D341Med (cell line): ENCODE measurements around the gene PSMD13.
A peak's percentile ranks its signal among the peaks of the same experiment; 100 is the strongest.
"Not testable (repeated sequence)": the region's sequence is repeated elsewhere in the genome, so short reads cannot be mapped to it uniquely, and the experiment has no call there.

Experiments used
- DNase-seq: peaks from one replicate; pipeline ENCODE4 v3.0.0; 2012; ENCODE audit warnings: low spot score

PSMD13 gene

DNA sequence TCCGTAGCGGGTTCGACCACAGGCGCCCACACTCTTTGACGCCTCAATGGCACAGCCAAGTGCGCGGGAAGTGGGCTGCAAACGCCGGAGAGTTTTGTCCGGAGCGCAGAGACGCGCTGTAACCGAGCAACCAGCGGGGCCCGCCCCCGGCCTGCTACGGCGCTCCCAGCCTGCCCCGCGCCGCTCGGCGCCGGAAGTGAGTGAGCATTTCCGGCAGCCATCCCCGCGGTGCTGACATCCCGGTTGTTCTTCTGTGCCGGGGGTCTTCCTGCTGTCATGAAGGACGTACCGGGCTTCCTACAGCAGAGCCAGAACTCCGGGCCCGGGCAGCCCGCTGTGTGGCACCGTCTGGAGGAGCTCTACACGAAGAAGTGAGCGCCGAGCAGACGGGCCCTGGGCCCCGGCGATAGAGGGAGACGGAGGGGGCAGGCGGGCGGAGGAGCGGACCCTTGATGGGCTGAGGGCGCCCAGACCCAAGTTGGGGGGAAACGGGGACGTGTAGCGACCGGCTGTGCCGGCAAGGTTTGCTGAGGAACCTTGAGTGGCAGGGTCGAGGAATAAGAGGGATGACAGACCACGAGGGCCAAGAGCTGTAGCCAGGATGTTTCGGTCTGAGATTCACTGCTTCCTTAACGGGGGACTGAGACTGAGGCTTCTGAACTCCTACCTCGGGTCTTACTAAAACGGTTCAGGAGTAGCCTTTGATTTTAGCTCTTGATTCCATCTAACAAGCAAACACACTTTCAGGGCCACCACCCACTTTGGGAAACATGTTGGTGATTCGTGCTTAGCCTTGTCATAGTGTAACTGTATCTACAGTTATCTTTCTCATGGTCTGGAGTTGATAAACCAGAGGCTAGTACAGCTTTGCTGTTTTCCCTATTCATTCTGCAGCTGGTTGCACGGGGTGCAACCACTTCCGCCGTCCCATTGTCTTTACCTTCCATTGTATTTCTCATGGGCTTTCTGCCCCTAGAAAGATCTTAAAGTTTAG is at the start of gene PSMD13:
Gene PSMD13 (plus strand): TSS at position 203 of the 994 bp plus-strand sequence. CDS start 74 bp downstream, at position 277.
- peak; percentile 95 for DNase-seq

DNA sequence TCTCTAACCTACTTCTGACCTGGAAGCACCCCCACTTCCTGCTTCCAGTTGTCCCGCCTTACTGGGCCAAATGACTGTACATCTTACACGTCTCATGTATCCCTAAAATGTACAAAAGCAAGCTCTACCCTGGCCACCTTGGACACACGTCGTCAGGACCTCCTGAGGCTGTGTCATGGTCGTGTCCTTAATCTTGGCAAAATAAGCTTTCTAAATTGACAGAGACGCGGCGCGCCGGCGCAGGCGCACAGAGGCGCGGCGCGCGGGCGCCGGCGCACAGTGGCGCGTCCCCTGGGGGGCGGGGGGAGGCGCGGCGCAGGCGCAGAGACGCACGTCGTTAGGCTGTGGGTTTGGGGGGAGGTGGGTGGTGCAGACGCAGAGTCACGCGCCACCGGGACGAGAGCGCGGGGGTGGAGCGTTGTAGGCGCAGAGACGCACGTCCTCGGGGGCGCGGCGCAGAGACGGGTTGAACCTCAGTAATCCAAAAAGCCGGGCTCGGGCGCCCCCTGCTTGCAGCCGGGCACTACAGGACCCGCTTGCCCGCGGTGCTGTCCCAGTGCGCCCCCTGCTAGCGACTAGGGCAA is 47.5 kb upstream of the PSMD13 start:
- DNase-seq, result not testable (repeated sequence)

DNA sequence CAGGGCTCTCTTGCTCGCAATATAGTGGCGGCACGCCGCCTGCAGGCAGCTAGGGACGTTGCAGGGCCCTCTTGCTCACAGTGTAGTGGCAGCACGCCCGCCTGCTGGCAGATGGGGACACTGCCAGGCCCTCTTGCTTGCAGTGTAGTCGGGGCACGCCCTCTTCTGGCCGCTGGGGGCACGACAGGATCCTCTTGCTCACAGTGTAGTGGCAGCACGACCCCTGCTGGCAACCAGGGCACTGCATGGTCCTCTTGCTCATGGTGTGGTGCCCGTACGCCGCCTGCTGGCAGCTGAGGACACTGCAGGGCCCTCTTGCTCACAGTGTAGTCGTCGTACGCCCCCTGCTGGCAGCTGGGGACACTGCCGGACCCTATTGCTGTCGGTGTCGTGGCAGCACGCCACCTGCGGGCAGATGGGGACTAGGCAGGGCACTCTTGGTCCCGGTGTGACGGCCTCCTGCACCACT is 46.9 kb upstream of the PSMD13 start:
- DNase-seq, result not testable (repeated sequence)

DNA sequence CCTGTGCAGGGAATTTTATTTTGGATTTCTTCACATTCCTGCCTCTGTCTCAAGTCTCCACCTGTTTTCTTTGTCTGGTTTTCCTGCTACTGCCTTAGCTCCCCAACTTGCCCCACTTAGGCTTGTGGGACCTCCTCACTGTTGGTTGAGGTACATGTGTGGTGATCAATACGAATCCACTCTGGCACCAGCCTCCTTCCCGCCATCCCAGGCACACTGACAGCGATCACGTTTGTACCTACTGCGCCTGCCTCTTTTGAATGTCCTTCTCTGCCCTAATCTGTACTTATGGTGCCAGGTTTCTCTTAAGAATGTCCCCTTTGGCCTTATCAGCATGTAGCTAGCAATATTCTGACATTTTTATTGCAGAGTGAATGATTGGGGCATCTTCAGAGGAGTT is 46.2 kb upstream of the PSMD13 start:
- DNase-seq, result not testable (repeated sequence)

DNA sequence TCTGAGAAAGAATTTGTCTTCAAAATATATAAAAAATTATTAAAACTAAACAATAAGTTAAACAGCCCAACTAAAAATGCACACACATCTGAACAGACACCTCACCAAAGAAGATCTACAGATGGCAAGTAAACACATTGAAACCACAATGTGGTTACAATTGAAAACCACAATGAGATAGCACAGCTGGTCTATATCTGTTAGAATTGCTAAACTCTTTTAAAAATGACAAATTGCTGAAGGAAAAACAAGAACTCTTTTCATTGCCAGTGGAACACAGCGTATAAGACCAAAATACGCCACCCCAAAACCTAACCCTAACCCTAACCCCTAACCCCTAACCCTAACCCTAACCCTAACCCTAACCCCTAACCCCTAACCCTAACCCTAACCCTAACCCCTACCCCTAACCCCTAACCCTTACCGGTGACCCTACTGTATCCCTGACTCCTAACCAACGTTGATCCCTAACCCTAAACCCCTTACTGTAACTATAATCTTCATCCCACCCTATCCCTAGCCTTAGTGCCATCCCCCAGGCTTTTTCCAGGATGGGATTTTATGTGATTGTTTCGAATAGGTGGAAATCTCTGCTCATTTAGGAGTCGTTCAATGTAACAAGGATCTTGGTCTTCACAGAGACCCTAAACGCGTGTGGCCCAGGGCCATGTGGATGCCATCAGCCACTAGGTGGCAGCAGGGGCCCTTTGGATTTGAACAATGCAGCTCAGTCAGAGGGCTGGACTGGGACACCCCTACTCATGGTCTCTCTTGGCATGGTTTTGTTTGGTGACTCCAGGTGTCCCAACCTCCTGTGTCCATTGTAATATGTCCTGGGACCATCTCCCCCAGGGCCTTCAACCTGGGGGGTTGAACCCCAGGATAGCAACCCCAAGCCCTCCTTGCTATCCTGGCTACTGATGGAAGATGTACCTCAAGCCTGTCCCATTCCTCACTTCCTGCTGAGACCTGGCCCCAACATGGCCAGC is 45.0 kb upstream of the PSMD13 start:
- DNase-seq, result not testable (repeated sequence)

DNA sequence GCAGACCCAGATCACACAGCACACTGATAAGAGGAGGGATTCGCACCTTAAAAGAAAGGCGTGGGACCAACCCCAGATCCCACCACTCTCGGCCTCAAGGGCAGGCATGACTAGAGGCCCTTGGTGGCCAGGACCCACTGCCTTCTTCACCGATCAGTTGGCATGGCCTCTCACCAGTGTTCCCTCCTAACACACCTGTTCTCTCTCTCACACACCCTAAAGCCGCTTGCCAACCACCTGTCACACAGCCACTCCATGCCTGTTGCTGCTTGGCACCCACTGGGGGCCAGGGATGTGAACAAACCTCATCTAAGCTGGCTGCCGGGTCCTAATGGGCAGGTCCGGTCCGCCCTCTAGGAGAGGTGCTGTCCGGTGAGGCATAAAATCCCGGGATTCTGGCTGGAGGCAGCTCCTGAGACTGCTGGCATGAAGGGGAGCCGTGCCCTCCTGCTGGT is 44.1 kb upstream of the PSMD13 start, which contains the start of gene SCGB1C1:
Gene SCGB1C1 (plus strand): TSS at position 405 of the 455 bp plus-strand sequence. CDS start 22 bp downstream, at position 427.
- DNase-seq, result not testable (repeated sequence)

DNA sequence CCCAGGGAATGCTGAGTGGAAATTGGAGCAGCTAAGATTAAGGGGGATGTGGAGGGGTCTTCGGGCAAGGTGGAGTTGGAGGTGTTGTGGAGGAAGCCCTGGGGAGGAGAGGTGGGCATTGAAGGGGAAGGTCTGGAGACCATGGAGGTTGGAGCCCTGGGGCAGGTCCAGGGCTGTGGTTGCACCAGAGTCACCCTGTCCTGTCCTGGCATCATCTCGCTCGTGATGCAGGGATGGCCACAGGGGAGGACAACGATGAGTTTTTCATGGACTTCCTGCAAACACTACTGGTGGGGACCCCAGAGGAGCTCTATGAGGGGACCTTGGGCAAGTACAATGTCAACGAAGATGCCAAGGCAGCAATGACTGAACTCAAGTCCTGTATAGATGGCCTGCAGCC is 43.3 kb upstream of the PSMD13 start:
- DNase-seq, result not testable (repeated sequence)

DNA sequence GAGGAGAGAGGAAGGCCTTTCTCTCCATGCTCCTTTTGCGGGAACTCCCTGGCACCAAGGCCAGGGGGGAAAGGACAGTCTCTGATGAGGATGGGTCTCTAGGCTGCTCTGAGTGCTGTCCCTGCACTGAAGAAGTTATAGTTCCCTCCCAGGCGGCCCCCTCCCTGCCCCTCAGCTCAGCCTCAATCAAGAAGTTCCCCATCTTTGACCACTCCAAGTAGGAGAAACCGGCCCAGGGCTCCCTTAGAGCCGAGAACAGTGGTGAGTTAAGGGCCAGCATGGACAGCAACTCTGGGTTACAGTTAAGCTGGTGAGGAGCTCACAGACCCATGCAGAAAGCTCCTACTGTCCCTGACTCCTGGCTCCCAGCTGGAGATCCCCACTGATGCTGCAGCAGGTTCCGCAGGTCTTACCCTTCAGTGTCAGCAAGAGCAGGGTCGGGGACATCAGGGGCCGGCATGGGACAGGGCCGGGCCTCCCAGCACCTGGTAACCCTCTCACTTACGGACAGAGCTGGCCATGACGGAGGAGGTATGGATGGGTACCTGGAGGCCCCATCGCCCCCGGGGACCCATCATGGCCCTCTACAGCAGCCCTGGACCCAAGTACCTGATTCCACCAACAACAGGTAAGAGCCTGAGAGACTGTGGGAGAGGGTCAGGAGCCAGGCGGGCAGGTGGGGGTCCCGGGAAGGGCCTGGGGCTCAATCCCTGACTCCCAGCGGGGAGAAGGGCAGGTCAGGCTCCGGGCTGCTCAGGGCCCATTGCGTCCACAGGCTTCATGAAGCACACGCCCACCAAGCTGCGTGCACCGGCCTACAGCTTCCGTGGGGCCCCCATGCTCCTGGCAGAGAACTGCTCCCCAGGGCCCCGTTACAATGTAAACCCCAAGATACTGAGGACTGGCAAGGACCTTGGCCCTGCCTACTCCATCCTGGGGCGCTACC is 39.7 kb upstream of the PSMD13 start:
- no peak for DNase-seq

DNA sequence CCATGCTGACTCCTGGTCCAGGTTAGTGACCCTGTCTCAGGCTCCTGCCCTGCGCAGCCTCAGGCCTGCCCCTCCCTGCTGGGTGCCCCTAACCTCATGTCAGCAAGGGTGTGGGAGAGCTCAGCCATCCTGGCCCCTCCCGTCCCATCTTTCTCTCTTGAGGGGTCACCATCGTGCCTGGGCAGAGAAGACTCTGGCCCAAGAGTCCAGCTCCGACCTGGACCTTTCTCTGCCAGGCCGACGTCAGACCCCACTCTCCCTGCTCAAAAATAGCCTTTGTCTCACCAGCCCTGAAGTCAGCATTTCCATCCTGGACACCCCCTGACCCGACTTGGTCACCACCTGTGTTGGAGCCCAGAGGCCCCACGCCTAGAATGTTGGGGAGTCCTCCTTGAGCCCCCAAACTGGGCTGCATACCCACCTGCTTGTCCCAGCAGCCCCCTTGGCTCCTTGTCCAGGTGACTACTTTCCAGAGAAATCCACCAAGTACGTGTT is 39.0 kb upstream of the PSMD13 start:
- no peak for DNase-seq

DNA sequence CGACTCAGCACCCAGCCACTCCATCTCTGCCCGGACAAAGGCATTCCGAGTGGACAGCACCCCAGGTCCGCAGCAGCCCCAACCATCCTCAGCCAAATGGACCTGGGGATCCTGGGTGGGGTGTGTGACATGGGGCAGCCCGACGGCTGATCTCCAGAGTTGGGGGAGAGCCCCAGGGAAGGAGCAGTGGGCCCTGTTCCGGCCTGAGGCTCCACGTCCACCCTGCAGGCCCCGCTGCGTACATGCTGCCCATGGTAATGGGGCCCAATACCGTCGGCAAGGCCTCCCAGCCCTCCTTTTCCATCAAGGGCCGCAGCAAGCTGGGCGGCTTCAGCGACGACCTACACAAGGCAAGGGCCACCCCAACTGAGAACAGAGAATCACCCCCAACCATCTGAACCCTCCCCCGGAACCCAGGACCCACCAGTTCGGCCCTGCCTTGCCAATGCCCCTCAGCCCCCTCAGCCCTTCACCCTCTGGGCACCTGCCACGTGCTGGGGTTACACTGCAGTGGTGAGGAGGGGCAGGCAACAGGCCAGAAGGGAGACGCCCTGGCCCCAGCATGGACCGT is 38.5 kb upstream of the PSMD13 start:
- no peak for DNase-seq

DNA sequence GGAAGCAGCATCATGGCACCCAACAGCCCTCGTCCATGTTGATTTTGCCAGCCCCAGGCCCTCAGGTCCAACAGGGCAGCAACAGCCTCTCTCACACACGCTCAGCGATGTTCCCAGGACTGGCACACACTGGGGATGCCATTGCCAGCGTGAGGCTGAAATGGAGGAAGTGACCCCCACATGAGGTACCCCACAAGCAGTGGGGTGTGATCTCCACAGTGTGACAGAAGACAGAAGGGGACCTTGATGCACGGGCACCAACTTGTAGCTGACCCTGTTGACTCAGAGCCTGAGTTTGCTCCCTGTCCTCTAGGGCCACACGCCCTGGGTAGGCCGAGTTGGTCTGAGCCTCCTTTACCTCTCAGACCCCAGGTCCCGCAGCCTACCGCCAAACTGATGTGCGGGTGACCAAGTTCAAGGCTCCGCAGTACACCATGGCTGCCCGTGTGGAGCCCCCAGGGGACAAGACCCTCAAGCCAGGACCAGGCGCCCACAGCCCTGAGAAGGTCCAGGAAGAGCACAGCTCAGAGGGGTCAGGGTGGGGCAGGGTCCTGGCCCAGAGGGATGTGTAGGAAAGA is 37.7 kb upstream of the PSMD13 start:
- no peak for DNase-seq

DNA sequence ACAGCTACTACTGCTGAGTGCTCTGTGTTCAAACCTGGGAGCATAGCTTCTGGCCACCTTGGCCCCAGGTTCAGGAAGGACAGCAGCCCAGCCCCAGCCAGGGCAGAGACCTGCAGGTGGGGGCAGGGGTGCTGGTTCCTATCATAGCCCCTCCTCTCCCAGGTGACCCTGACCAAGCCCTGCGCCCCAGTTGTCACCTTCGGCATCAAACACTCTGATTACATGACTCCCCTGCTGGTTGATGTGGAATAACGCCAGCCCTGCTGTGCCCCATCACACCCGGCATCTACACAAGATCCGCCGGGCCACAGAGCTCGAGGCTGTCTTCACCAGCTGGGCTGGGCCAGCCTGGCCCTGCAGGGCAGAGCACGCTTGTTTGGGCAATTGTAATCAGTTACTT is 37.0 kb upstream of the PSMD13 start:
- no peak for DNase-seq

DNA sequence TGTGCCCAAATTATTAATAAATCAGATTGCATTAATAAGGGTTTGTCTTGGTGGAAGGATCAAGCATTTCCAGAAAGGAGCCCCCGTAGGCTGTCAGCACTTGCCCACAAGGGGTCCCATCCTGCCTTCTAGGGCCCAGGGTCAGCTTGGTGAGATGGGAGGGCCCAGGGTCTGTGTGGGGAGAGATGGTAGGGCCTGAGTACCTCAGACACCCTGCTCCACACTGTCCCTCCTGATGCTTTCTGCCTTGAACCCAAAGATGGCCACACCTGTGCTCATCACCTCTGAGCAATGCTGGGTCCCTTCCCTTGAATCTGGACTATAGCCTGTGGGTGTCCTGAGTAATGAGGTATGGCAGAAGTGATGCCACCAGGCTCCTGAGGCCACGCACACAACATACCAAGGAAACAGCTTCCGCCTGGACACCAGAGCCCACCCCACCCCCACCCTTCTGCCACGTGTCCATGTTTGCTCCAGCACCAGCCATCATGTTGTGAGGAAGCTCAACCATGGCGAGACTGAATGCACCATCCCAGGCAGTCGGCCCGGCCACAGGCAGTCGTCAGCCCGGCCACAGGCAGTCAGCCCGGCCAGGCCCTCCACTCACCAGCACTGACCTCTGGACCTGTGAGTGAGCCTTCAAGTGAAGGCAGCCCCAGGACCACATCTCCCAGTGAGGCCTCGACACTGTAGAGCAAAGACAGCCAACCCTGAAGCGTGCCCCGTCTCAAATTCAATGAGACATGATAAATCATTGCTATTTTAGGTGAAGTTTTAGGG is 36.4 kb upstream of the PSMD13 start:
- no peak for DNase-seq

DNA sequence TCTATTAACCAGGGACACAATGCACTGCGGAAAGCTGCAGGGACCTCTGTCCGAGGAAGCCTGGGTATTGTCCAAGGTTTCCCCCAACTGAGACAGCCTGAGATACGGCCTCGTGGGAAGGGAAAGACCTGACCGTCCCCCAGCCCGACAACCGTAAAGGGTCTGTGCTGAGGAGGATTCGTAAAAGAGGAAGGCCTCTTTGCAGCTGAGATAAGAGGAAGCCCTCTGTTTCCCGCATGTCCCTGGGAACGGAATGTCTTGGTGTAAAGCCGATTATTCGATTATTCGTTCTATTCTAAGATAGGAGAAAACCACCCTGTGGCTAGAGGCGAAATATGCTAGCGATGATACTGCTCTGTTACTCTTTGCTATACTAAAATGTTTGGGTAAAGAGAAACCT is 34.8 kb upstream of the PSMD13 start:
- no peak for DNase-seq

DNA sequence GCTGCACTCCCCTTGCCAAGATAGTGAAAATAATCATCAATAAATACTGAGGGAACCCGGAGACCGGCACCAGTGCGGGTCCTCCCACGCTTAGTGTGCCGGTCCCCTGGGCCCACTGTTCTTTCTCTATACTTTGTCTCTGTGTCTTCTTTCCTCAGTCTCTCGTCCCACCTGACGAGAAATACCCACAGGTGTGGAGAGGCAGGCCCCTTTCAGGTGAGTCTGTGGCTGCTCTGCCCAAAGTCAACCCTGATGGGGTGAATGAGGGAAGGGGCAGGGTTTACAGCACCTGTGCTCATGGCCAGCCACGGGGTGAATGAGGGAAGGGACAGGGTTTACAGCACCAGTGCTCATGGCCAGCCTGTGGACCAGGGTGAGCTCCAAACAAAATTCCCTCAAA is 34.3 kb upstream of the PSMD13 start:
- no peak for DNase-seq

DNA sequence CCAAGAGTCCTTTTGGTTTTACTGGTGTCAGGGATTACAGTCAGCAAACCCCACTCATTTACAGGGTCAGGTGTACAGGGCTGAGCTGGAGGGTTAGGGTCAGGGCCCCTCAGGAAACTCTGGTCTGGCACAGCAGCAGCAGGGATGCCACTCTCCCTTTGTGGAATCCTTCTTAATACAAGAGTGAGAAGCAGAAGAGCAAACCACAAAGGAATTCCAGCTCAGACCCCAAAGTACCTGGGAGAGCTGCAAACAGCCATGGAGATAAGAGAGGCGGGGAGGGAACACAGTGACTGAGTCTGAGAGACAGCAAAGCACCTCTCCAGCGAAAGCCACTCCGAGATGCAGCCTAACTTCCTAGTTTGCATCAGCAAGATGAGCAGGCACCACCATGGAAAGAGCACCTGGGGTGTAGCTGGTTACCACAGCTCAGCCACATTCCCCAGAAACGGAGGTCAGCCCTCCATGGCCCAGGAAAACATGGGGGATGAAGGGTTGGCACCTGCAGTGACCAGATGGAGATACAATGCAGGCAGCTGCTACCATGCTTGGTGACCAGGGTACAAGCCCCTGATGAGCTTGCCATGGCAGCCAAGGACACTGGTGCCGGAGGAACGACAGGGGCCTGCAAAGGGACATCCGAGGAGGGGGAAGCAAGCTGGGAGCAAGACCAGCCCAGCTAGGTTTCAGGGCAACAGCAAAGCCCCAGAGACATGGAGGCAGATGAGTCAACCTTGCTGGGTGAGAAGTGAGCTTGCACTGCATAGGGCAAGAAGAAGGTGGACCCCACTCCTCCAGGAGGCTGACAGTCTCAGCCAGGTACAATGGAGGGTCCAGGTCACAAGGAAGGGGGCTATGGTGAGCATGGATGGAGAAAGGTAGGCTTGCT is 33.5 kb upstream of the PSMD13 start:
- DNase-seq, result no peak

DNA sequence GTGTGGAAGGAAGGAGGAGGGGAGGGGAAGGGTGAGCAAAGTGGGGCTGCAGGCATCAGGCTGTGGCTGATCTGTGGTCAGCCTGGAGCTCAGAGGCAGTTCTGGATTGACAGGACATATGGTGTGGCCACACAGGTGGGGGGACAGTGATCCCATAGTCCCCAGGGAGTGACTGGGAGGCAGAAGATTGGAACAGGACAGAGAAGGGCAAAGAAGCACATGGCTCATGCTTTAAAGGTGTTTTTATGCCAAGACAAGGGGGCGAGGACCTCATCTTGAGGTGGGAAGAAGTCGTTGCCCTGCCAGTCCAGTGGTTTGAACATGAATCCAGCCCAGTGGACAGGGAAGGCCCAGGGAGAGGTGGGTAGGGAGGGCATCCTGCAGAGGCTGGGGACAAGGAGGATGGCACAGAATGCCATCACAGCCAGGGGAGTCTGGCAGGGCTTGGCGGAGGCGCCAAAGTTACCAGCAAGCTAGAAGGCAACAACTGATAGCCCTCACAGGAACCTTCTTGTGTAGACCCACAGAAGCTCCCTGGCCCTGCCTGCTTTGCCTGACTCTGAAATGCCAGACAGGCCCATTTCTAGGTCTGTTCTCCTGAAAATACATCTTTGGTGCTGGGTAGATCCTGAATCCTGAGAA is 32.7 kb upstream of the PSMD13 start:
- no peak for DNase-seq
